ENCODE data around the gene RIN3.

Gene RIN3

DNA sequence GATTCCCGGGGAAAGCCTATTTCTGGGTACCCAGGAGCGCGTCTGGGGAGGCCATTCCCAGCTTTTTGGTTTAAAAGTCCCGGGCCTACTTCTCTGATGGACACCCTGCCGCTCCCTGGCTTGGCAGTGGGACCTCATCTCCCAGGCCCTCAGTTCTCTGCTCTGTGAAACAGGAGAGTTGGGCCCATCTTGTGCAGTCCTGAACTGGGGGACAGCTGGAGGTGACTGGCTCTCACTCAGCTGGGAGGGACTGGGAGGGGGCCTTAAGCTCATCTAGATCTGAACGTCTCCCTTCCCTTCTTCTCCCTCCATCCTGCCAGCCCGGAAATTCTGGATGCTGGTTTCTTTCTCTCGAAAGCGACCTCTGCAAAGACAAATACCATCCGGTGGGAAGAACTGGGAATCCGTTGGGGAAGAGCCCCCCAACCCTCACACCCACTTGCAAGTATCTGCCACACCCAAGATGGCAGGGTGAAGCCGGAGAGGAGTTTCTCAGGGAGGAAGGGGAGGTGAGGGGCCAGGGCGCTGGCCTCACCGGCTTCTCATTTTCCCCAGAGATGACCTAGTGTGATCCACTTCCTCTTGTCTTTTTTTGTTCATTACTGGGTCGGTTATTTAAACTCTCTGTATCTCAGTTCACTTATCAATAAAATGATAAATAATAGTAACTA is 1.4 kb downstream of the RIN3 start:
- DNase-seq (ENCODE audit: low read depth): no peak
- peak overlapping the region; percentile 71 for H3K4me3 ChIP-seq (ENCODE audit: control insufficient read depth, low read depth, low read length)
- TF ChIP-seq, protein P1, sequence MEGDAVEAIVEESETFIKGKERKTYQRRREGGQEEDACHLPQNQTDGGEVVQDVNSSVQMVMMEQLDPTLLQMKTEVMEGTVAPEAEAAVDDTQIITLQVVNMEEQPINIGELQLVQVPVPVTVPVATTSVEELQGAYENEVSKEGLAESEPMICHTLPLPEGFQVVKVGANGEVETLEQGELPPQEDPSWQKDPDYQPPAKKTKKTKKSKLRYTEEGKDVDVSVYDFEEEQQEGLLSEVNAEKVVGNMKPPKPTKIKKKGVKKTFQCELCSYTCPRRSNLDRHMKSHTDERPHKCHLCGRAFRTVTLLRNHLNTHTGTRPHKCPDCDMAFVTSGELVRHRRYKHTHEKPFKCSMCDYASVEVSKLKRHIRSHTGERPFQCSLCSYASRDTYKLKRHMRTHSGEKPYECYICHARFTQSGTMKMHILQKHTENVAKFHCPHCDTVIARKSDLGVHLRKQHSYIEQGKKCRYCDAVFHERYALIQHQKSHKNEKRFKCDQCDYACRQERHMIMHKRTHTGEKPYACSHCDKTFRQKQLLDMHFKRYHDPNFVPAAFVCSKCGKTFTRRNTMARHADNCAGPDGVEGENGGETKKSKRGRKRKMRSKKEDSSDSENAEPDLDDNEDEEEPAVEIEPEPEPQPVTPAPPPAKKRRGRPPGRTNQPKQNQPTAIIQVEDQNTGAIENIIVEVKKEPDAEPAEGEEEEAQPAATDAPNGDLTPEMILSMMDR (conservative IDR thresholded peaks at IDR 0.05; ENCODE audit: control insufficient read depth, insufficient read depth, low read depth, low read length): no peak

DNA sequence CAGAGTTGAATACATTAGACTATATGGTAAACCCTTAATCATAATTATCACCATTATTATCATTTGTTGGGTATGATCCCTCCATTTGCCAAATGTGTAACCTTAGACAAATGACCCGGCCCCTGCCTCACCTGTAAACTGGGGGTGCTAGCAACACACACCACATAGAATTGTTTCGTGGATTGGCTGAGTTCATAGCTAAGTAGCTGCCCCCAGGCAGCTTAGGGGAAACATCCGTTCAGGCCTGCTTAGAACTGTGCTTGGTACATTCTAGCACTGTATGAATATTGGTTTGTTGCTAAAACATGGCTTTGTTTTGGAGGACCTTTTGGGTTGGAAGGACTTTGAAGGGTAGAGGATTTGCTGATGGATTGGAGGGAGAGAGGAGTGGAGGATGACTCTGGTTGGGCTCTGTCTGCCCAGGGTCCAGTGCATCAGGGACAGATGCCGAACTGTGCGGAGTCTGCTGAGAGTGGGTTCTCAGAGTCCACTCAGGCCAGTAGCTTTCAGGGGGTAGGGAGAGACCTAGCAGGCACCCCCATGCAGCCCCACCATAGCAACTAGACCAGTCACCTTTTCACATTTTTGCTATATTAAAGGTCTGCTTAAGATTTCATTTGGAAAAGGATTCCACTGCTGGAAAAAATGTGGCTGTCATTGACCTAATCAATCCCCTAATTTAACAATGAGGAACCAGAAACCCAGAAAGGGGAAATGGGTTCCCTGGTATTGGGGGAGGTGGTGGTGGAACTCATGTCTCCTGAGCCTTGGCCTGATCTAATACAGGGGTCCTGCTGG is 2.2 kb downstream of the RIN3 start:
- DNase-seq (ENCODE audit: low read depth): no peak
- no peak overlapping the region for H3K4me3 ChIP-seq (ENCODE audit: control insufficient read depth, low read depth, low read length)
- TF ChIP-seq, protein P1 (conservative IDR thresholded peaks at IDR 0.05; ENCODE audit: control insufficient read depth, insufficient read depth, low read depth, low read length): no peak

DNA sequence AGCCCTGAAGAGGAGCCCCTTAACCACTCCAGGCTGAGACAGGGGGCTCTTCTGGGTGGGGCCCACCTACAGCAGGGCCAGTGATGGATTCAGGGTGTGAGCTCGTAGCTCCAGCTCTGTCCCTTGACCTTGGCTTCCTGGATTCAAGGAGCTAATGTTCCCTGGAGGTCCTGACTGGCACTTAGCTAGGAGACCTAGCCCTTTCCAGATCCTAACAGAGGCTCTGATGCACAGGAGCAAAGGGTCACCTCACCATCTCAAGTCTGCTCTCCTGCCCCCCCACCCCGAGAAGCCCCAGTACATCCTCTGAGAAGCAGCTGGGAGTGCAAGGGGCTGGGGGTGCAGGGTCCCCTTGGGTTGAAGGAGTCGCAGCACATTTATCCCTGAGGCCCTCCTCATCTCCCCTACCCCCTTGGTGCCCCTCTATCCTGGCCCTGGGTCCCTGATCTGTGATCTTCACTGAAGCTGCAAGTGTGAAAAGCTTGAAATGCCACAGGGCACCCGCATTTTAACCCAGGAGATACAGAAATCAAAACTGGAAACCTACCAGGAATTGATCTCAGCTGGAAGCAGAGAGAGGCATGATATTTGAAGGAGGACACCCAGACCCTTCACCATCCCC is 2.9 kb downstream of the RIN3 start:
- DNase-seq (ENCODE audit: low read depth): no peak
- TF ChIP-seq, protein P1 (conservative IDR thresholded peaks at IDR 0.05; ENCODE audit: control insufficient read depth, insufficient read depth, low read depth, low read length): no peak
- H3K4me3 ChIP-seq (ENCODE audit: control insufficient read depth, low read depth, low read length): no peak overlapping the region

DNA sequence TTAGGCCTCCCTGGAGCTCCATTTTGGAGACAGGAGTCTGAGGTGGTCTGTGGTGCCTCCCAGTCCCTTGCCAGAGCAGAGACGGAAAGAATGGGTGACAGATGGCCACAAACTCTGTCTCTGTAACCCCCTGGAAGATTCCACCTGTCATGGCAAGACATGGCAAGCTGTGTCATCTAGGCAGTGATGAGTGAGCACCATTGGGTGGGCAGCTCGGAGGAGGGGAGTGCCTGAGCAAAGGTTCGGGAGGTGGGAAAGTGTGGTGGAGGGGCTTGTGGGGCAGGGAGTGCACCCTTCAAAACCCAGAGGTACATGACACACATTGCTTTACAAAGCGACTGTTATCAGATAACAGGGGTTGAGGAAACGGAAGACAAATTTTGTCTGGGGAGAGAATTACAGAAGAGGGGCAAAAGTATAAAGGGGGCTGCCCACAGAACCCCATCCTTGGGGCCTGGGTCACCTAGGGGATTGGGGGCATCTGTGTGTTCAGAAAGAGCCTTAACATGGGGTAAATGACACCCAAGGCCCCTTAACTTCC is 3.5 kb downstream of the RIN3 start:
- no peak for DNase-seq (ENCODE audit: low read depth)
- H3K4me3 ChIP-seq (ENCODE audit: control insufficient read depth, low read depth, low read length): no peak overlapping the region
- TF ChIP-seq, protein P1 (conservative IDR thresholded peaks at IDR 0.05; ENCODE audit: control insufficient read depth, insufficient read depth, low read depth, low read length): no peak

DNA sequence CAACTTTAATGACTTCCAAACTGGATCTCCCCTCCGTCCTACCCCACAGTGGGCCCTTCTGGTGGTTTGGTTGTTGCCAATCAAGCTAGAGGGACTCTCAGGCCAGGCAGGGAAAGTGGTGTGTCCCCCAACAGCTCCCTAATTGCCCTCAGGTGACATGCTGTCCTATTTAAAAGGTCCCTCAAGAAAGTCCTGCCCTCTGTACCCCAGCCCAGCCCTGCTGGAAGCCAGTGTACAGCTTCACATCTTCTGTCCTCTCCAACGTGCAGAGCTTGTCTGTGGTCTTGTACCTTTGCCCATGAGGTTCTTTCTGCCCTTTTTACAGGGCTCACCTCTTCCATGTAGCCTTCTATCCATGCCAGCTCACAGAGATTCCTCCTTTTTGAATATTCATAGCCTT is 4.2 kb downstream of the RIN3 start:
- DNase-seq (ENCODE audit: low read depth): no peak
- H3K4me3 ChIP-seq (ENCODE audit: control insufficient read depth, low read depth, low read length): no peak overlapping the region
- TF ChIP-seq, protein P1 (conservative IDR thresholded peaks at IDR 0.05; ENCODE audit: control insufficient read depth, insufficient read depth, low read depth, low read length): no peak

DNA sequence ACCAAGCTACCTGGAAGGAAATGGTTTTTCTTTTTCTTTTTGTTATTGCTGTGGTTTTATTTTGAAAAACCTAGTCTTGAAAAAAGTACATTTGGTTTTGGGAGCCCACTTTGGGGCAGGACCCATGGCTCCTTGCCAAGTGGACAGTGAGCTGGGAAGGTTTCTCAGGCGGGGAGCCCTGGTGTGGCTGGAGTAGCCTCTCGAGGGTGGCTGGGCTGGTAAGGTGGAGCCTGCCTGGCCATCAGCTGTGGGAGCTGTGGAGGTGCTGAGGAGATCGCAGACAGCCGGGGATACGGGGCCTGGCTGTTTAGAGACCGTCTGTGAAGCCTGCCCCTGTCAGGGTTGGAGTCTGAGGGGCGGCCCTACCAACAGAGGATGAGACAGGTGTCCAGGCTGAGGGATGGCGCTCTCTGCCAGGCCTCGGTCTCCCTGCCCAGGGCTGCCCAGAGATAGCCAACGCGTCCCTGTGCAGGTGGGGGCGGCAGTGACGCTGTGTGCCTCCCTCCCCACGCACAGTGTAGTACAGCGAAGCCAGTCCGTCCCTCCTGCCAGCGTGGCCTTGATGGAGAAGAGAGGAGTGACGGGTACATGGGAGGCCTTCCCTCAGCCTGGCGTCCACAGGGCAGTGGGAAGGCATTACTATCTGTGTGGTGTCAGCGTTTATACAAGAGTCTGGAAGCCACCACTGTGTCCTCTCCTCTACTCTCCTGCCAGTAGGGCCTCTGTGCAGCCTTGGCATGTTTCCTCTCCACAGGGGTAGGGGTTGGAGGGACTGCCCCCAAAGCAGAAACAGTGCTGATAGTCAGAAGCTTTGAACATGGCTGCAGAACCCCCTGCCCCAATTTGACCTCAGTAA is 5.9 kb downstream of the RIN3 start:
- no peak for DNase-seq (ENCODE audit: low read depth)
- H3K4me3 ChIP-seq (ENCODE audit: control insufficient read depth, low read depth, low read length): no peak overlapping the region
- TF ChIP-seq, protein P1 (conservative IDR thresholded peaks at IDR 0.05; ENCODE audit: control insufficient read depth, insufficient read depth, low read depth, low read length): no peak

Data from fibroblast of mammary gland (primary cell).